ENCODE results near the gene NBDY.

Gene NBDY

DNA sequence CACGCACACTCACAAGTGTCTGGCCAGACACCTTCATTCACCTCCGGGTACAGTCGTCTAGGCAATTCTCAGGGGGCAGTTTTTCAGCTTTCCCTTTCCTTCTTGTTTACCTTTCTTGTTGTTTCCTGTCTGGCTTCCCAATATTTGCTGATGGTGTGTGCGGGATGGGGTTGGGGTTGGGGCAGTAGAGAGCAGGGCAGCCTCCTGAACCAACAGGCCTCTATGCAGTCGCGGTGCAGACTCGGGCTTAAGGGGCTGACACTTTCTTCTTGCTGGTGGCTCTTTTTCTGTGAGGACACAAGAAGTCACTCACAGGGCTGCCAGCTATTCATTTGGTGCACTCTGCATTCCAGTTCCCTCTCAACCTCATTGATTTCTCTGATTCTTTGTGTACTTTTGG is 56.4 kb downstream of the NBDY start:
- DNase-seq (ENCODE audit: low read depth in 2 of 2): no peak

DNA sequence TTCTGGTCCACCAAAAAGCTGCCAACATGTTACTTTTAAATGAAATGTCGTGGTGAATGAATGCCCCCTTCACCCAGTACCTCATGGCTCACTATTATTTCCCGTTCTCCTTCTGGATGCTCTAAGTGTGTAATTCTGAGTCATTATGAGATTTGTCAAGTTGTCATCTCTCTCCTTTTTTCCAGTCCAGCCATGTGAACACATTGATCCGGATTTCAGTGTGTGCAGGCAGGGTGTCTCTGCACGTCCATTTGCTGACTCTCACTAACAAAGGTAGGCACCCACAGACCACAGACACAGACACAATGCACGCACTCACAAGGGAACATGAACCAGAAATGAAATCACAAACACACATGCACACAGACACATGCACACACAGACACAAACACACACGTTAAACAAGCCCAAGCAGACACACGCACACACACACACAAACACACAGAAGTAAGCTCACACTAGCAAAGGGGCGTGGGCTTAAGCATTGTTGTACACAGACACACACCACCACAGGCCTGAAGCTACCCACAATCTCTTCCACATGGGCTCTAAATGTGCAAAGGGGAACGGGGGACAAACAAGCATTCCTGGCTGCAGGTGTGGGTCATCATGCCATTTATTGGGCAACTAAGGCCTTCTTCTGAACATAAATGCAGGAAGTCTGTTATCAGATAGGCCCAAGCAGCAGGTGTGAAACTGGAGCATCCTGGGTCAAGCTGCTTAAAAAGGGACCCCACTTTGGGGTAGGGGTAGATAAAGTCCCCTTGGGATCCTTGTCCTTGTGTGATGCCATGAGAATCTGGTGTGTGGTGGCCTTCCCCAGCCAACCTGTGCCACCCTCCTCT is 58.1 kb downstream of the NBDY start:
- DNase-seq (ENCODE audit: low read depth in 2 of 2): no peak

DNA sequence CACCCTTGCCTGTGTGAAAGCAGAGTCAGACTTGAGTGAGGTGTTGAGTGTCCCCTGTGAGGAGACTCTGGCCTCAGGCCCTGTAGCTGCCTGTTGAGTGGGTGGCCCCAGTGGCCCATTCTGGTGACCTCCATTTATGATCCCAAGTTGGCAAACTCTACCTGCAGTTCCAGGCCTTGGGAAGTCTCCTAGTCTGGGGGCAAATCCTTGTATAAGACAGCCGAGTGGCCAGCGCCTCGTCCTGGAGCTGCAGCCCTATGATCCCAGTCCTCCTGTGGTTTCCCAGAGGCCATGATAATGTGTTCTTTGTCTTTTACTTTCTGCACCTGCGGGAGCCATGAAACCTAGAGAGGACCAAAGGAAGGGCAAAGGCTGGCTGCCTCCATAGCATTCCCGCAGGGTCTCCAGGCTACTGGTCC is 58.7 kb downstream of the NBDY start:
- DNase-seq (ENCODE audit: low read depth in 2 of 2): no peak

DNA sequence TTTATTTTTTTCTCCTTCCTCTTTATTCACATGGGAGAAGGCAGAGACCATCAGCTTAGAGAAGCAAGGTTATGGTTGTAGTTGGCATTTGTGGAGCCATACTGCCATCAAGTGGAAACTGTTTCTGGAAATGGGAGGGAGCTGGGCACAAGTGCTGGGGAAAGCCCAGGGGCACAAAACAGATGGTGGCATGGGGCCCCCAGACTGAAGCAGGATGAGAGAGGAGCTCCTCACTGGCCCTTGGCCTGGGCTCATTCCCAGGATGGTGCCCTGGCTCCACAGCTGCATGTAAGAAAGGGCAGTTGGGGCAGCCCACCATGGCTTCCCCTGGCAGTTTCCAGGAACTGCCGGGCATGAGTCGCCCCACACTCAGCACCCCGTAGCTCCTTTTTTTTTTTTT is 59.2 kb downstream of the NBDY start:
- DNase-seq (ENCODE audit: low read depth in 2 of 2): no peak

DNA sequence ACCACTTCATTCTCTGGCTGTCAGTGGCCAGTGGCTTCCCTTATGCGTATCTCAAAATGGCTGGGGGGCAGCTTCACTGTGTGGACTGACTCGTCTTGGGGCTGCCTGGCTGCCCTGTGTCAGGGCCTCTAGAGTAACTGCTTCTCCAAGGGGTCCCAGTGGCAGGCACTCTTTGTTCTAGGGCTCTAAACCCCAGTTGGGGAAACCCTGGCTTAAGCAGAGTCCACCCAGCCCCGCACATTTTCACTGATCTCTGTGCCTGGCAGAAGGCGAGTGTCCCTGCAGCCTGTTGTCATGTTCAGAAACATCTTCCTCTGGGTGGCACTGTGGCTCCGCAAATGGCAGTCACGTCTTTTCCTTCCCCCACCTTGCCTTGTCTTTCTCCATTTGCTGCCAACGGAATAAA is 59.7 kb downstream of the NBDY start:
- peak in 1 of 2 donors; percentile 72 for DNase-seq (ENCODE audit: low read depth in 2 of 2)

DNA sequence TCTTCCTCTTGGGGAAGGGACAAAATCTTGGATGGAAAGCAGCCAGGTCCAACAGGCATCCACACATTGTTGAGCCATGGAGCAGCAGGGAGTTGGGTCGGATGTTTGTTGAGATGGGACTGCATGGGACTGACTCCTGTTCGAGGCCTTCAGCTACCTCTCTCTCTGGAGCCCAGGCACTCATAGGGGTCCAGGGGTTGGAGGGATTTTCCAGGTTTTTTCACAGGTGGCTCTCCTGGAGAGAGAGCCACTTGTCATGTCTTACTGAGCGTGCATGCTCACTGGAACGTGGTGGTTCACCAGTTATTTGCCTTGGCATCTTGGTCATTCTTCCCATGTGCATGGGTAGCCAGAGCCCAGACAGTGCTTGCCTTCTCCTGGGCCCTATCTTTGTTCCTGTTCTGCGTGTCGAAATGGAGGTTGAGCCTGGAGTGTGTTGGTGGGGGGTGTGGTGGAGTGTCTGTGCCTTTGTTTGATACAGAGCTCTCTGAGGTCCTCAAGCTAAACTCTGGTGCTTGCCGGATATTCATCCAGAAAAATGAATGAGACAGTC is 60.6 kb downstream of the NBDY start:
- DNase-seq (ENCODE audit: low read depth in 2 of 2): no peak

DNA sequence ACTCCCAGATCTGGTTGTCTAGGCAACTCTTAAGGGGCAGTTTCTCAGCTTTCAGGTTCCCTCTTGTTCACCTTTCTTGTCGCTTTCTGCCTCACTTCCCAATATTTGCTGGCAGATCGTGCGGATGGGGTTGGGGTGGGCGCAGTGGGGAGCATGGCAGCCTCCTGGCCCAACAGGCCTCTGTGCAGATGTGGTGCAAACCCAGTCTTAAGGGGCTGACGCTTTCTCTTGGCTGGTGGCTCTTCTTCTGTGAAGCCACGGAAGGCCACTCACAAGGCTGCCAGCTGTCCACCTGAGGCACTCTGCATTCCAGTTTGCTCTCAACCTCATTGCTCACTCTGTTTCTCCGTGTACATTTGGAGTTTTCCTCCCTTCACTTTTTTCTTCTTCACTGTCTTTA is 61.7 kb downstream of the NBDY start:
- DNase-seq (ENCODE audit: low read depth in 2 of 2): no peak

DNA sequence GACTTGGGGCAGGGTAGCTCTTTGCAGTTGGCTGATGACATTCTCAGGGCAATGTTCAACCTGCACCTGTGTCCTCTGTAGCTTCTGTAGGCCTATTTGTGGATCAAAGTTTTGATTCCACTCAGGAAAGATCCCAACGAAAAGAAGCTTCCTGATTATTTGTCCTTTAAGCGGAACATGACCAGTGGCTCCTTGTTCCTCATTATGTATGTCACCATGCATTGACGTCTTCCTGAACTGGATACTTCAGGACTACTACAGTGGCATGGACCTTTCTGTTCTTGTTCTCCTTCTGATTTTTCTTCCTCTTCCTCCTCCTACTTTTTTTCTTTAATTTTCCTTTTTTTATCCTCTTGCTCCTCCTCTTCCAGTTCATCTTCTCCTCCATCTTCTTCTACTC is 62.4 kb downstream of the NBDY start:
- no peak for DNase-seq (ENCODE audit: low read depth in 2 of 2)

DNA sequence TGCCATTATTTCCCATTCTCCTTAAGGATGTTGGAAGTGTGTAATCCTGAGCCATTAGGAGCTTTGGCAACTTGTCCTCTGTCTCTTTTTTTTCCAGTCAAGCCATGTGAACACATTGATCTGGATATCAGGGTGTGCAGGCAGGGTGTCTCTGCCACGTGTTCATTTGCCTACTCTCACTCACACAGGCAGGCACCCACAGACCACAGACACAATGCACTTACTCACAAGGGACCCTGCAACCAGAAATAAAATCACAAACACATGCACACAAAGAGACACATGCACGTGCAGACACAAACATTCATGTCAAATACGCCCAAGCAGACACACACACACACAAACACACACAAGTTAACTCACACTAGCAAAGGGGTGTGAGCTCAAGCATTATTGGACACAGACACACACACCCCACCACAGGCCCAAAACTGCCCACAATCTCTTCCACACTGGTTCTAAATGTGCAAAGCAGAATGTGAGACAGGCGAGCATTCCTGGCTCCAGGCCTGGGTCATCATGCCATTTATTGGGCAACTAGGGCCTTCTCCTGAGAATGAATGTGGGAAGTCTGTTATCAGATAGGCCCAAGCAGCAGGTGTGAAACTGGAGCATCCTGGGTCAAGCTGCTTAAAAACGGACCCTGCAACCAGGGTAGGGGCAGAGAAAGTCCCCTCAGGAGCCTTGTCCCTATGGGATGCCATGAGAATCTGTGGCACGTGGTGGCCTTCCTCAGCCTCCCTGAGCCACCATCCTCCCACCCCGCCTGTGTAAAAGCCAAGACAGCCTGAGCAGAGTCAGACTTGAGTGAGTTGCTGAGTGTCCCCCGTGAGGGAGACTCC is 63.4 kb downstream of the NBDY start:
- no peak for DNase-seq (ENCODE audit: low read depth in 2 of 2)

DNA sequence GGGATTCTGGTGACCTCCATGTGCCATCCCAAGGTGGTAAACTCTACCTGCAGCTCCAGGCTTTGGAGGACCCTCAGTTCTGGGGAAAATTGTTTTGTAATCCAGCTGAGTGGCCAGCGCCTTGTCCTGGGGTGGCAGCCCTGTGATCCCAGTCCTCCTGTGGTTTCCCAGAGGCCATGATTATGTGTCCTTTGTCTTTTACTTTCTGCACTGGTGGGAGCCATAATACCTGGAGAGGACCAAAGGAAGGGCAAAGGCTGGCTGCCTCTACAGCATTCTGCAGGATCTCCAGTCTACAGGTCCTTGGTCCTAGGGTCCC is 64.0 kb downstream of the NBDY start:
- no peak for DNase-seq (ENCODE audit: low read depth in 2 of 2)

DNA sequence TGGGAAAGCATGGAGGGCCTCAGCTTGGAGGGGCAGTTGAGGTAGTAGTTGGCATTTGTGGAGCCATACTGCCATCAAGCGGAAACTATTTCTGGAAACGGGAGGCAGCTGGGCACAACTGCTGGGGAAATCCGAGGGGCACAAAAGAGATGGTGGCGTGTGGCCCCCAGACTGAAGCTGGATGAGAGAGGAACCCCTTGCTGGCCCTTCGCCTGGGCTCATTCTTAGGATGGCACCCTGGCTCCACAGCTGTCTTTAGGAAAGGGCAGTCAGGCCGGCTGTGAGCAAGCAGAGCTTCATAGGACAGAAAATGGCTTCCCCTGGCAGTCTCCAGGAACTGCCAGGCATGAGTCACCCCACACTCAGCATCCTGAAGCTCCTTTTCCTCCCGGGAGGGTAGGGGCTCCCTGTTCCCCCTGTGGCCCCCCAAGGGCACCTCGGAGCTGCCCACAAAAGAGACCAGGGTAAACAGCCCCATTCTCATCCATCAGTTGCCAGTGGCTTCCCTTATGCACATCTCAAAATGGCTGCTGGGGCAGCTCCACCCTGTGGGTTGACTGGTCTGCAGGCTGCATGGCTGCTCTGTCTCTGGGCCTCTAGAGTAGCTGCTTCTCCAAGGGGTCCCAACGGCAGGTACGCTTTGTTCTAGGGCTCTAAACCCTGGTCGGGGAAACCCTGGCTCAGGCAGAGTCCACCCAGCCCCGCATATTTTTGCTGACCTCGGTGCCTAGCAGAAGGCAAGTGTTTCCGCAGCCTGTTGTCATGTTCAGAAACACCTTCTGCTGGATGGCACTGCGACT is 64.7 kb downstream of the NBDY start:
- no peak for DNase-seq (ENCODE audit: low read depth in 2 of 2)

DNA sequence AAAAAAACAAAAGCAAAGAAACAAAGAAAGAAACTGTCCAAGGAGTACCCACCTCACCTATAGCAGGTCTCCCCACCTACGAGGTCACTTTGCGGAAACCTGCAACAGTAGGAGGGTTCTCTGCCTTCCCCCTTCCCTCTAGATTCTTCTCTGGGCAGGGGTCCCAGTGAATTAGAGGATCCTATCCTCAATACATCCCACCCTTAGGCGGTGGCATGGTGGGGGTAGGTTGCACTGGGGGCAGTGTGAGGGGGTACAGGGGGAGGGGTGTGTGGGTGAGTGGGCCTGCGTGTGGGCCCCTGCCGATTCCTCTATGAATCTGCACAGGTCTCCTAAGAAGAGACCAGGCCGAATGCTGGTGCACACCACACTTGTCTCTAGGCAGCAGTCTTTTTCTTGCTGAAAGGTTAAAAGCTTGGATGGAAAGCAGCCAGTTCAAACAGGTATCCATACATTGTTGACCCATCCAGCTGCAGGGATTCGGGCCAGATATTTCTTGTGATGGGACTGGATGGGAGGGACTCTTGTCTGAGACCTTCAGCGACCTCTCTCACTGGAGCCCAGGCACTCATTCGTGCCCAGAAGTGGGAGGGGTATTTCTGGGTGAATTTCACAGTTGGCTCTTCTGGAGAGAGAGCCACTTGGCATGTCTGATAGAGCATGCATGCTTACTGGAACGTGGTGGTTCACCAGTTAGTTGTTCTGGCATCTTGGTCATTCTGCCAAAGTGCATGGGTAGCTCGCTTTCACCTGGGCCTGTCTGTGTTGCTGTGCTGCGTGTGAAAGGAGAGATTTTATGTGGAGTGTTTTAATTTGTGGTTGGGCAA is 65.6 kb downstream of the NBDY start:
- no peak for DNase-seq (ENCODE audit: low read depth in 2 of 2)

DNA sequence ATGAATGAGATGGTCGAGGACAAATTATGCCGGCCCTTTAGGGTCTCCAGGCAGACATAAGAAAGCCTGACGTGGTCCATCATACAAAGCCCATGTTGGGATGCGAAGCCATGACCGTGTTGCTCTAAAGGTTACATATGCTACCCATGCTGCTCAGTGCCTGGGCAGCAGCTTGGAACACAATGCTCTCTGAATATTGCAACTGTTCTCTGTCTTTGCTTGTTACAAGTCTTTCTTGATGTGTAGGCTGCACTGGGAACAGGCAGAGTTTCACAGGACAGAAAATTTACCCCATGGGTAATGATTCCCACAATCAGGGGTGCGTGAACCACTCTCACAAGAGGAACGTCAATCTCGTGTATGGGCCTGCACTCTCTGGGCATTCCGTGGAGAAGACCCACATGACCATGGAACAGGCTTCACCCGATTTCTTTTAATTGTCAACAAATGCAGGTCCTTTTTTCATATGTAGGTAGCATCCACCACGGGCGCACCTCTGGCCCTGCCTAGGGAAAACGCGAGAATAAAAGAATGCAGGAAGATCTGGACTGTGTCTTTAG is 66.3 kb downstream of the NBDY start:
- no peak for DNase-seq (ENCODE audit: low read depth in 2 of 2)

DNA sequence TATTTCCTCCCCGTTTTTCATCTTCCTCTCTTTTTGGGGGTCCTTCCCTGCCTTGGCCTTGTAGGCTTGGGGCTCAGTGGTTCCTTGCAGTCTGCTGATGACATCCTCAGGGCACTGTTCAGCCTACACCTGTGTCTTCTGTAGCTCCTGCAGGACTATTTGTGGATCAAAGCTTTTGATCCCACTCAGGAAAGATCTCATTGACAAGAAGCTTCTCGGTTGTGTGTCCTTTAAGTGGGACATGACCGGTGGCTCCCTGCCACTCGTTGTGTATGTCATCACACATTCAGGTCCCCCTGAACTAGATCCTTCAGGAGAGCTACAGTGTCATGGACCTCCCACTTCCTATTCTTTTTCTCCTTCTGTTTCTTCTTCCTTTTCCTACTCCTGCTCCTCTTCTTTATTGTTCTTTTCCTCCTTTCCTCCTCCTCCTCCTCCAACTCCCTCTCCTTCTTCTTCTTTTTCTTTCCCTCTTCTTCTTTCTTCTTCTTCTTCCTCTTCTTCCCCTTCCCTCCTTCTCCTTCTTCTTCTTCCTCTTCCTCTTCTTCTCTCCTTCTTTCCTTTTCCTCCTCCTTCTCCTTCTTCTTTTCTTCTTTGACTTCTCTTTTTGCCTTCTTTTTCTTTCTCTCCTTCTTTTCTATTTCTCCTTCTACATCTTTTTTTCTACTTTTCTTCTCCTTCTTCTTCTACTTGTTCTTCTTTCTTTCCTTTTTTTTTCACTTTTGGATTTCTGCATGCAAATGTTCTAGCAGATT is 67.8 kb downstream of the NBDY start:
- DNase-seq (ENCODE audit: low read depth in 2 of 2): no peak

DNA sequence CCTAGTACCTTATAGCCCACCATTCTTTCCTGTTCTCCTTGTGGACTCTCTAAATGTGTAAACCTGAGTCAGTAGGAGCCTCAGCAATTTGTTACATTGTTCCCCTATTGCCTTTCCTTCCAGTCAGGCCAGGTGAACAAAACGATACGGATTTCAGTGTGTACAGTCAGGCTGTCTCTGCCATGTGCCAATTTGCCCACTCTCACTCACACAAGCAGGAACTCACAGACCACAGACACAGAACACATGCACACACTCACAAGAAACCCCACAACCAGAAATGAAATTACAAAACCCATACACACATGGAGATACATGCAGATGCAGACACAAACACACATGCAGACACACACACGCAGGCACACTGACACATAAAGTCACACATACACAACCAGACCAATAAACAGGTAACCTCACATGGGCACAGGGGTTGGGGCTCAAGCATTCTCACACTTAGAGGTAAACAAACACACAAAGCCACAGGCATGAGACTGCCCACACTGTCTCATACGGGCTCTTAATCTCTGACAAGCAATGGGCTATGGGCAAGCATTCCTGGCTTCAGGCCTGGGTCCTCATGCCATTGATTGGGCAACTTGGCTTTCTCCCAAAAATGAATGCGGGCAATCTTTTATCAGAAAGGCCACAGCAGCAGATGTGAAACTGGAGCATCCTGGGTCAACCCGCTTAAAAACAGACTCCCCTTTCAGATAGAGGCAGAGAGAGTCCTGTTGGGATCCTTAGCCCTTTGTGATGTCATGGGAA is 68.7 kb downstream of the NBDY start:
- no peak for DNase-seq (ENCODE audit: low read depth in 2 of 2)

DNA sequence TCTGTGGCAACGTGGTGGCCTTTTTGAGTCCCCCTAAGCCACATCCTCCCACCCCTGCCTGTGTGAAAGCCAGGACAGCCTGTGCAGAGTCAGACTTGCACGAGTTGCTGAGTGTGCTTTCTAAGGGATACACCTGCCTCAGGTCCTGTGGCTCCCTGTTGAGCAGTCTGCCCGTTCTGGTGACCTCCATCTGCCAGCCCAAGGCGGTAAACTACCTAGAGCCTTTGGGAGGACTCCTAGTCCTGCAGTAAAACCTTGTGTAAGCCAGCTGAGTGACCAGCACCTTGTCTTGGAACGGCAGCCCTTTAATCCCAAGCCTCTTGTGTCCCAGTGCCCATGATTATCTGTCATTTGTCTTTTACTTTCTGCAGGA is 69.3 kb downstream of the NBDY start:
- no peak for DNase-seq (ENCODE audit: low read depth in 2 of 2)

DNA sequence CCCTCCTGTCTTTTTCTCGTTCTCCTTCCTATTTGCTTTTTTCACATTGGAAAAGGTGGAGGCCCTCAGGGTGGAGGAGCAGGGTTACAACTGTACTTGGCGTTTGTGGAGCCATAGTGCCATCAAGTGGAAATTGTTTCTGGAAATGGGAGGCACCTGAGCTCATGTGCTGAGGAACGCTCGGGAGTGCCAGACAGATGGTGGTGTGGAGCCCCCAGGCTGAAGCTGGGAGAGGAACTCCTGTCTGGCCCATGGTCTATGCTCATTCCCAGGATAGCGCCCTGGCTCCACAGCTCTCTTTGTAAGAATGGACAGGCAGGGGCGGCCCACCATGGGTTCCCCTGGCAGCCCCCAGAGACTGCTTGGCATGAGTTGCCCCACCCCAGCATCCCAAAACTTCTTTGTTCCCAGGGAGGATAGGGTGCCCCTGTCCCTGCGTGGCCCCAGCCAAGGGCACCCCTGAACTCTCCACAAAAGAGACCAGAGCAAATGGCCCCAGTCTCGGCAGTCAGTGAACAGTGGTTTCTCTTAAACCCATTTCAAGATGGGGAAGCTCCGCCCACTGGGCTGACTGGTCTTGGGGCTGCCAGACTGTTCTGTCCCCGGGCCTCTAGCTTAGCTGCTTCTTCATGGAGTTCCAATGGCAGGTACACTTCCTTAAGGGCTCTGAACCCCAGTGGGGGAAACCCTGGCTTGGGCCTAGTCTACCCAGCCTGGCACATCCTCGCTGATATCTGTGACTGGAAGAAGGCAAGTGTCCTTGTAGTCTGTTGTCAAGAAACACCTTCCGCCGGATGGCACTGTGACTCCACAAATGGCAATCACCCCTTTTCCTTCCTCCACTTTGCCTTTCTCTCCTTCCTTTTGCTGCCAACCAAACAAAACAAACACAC is 70.1 kb downstream of the NBDY start:
- no peak for DNase-seq (ENCODE audit: low read depth in 2 of 2)

DNA sequence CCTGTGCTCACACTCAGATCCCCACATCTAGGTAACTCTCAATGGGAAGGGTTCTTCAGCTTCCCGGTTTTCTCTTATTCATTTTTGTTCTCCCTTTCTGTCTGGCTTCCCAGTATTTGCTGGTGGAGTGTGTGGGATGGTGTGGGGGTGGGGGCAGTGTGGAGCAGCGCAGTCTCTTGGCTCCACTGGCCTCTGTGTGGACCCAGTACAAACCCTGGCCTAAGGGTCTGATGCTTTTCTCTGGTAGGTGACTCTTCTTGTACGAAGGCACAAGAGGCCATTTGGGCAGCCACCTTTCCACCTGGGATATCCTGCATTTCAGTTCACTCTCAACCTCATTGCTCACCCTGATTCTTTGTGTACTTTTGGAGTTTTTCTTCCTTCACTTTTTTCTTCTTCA is 71.3 kb downstream of the NBDY start:
- no peak for DNase-seq (ENCODE audit: low read depth in 2 of 2)
